ENCODE data around the gene SNAPC4. TPM values are rescaled to one million over a fixed set of nuclear protein-coding genes. Genes with fewer than 3 reads are reported as not detected.
"Not testable (repeated sequence)": the region's sequence is repeated elsewhere in the genome, so short reads cannot be mapped to it uniquely, and the experiment has no call there.

Gene SNAPC4
- total RNA-seq, 2 donors from 2014 or later, result 12.5 to 16.7 TPM

DNA sequence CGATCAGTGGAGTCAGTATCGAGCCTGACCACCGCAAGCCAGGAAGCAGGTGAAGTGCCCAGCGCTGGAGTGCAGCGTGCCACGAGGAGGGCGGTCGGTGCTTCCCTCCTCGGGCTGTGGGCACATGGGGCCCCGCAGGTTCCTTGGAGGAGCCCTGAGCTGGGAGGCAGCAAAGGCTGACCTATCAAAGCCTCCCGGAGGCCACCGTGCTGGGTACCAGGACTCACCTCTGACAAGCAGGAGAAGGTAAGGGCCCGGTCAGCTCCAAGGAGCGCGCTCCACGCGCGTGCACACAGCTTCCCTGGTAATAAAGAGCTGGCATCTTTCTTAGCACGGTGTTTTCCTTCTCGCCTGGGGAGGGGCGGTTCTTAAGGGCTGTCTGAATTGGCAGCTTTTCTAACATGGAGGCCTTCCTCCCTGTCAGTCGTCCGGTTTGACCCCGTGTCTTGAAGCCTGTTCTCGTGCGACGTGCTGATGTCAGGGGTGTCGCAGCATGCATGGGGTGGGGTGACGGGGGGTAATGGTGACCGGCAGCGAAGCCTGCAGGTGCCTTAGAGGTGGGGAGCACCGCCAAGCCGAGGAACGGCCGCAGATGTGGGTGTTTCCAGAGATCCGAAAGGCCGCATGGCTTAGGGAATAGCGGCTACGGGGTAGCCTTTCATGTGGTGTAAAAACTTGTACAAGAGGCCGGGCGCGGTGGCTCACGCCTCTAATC is 23.6 kb upstream of the SNAPC4 start:
- Mint-ChIP-seq H3K9me3 (no peaks in the 10 kb centered on the region), H3K27ac (no peak overlapping the region), H3K36me3 (peaks cover 8 to 9% of the 10 kb centered on the region in 2 donors)
- ATAC-seq (no peak), DNase-seq (ENCODE audit: low spot score in 2 of 2) (no peak)

DNA sequence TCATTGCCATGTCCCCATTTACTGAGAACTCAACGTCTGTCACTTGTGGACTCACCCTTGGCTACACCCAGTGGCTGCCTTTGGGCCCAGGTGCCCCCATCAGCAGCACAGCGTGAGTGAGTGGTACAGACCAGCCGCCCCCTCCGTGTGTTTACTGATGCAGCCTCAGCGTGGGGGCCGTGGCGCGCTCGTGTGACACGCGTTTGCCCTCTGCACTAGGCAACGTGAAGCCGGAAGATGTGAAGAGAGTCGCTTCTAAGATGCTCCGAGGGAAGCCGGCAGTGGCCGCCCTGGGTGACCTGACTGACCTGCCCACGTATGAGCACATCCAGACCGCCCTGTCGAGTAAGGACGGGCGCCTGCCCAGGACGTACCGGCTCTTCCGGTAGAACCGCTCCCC is 22.9 kb upstream of the SNAPC4 start:
- Mint-ChIP-seq H3K9me3 (no peaks in the 10 kb centered on the region), H3K36me3 (peaks cover 10% of the 10 kb centered on the region in 2 donors), H3K27ac (no peak overlapping the region)
- no peak for DNase-seq (ENCODE audit: low spot score in 2 of 2)
- no peak for ATAC-seq

DNA sequence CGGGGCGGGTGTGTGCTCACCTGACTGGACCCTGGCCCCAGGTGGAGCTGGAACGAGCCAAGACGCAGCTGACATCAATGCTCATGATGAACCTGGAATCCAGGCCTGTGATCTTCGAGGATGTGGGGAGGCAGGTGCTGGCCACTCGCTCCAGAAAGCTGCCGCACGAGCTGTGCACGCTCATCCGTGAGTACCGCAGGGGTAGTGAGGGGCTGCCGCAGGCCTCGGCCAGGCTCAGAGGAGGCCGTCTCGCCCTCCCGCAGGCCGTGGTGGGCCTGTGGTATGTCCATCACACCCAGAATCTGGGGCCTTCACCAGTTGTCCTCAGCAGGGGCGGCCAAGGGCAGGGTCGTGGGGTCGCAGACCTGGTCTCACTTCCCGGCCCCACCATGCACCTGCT is 21.8 kb upstream of the SNAPC4 start:
- ATAC-seq (no peak), DNase-seq (ENCODE audit: low spot score in 2 of 2) (no peak)
- peaks cover 13 to 14% of the 10 kb centered on the region in 2 donors for H3K36me3 Mint-ChIP-seq
- no peak overlapping the region for H3K27ac Mint-ChIP-seq
- no peaks in the 10 kb centered on the region for H3K9me3 Mint-ChIP-seq

DNA sequence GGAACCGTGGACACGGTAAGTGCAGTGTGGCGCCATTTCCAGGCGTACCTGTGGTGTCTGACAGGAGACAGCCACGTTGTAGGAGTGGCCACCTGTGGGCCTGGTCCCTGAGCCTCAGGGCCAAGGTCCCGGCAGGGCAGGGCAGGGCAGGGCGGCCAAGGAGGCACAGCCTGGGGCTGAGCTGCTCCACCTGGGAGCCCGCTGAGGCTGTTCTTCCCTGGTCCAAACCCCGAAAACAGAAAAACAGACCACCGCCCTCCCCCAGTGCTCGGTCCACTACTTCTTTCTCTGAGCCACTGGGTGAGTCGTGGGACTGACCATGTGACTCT is 19.1 kb upstream of the SNAPC4 start:
- Mint-ChIP-seq H3K9me3 (no peaks in the 10 kb centered on the region), H3K27ac (no peak overlapping the region), H3K36me3 (peaks cover 18 to 20% of the 10 kb centered on the region in 2 donors)
- DNase-seq (ENCODE audit: low spot score in 2 of 2) (no peak), ATAC-seq (no peak)

DNA sequence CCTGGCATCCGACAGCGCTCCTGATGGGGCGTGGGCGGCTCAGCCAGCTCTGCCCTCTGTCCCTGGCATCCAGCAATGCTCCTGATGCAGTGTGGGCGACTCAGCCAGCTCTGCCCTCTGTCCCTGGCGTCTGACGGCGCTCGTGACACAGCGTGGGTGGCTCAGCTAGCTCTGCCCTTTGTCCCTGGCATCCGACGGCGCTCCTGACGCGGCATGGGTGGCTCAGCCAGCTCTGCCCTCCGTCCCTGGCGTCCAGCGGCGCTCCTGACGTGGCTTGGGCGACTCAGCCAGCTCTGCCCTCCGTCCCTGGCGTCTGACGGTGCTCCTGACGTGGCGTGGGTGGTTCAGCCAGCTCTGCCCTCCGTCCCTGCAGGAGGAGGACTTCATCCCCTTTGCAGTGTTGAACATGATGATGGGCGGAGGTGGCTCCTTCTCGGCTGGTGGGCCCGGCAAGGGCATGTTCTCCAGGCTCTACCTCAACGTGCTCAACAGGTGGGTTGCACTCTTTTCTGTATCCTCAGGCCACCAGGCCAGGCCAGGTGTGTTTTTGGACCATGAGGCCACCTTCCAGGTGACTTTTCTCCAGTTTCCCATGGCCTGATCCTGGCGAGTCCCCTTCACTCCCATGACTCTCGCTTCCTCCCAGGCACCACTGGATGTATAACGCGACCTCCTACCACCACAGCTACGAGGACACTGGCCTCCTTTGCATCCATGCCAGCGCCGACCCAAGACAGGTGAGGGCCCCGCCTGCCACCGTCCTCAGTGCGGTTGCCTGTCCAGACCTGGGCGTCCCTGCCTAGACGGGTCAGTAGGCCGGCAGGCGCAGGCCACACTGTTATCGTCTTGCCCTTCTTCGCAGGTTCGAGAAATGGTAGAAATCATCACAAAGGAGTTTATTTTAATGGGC is 18.5 kb upstream of the SNAPC4 start:
- ATAC-seq, result no peak
- Mint-ChIP-seq H3K36me3 (peaks cover 18 to 20% of the 10 kb centered on the region in 2 donors), H3K9me3 (no peaks in the 10 kb centered on the region), H3K27ac (peak overlapping the region in 1 of 2 donors; percentile 65)
- no peak for DNase-seq (ENCODE audit: low spot score in 2 of 2)

DNA sequence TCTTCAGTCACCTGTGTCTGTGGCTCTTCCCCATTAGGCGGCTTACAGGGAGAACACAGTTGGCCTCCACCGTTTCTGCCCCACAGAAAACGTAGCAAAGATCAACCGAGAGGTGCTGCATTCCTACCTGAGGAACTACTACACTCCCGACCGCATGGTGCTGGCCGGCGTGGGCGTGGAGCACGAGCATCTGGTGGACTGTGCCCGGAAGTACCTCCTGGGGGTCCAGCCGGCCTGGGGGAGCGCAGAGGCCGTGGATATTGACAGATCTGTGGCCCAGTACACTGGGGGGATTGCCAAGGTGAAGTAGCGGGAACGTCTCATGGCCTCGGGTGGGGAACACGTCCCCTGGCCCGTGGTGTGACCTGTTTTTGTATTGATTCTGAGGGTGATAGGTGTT is 16.9 kb upstream of the SNAPC4 start:
- ATAC-seq, result no peak
- no peak for DNase-seq (ENCODE audit: low spot score in 2 of 2)

DNA sequence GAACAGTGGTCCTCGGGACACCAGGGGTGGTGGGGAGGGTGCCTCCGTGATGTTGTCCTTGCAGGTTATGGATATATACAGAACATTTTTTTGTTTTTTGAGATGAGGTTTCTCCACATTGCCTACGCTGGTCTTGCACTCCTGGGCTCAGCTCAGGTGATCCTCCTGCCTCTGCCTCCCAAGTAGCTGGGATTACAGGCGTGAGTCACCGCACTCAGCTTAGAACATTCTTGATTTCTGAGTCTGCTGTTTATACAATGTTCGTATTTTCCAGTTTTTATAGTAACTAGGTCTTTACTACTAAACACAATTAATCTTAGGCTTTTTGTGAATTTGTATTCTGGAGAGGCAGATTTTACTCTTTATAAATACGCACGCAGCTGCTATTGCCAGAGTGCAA is 16.5 kb upstream of the SNAPC4 start:
- Mint-ChIP-seq H3K27ac (no peak overlapping the region), H3K36me3 (peaks cover 19 to 21% of the 10 kb centered on the region in 2 donors), H3K9me3 (no peaks in the 10 kb centered on the region)
- no peak for ATAC-seq
- no peak for DNase-seq (ENCODE audit: low spot score in 2 of 2)

More for the DNA sequence above, 16.9 kb upstream of the SNAPC4 start:
- no peak overlapping the region for H3K27ac Mint-ChIP-seq
- peaks cover 16 to 19% of the 10 kb centered on the region in 2 donors for H3K36me3 Mint-ChIP-seq
- no peaks in the 10 kb centered on the region for H3K9me3 Mint-ChIP-seq

DNA sequence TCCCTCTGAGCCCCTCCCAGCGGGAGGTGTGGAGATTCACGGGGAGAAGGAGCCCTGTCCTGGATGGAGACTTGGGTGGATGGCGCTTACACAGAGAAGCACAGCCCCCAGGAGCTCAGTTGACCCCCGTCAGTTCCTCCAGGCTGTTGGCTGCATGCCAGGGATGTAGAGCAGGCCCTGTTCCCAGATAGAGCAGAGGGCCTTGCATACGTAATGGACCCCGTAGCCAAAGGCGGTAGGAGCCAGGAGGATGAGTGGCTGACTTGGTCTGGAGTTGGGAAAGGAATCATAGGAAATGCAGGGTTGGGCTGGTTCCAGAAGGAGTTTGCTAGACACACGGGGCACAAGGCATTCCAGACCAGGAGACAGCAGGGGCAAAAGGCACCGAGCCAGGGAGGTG is 13.0 kb upstream of the SNAPC4 start:
- Mint-ChIP-seq H3K27ac (peak overlapping the region in 1 of 2 donors; percentile 83), H3K36me3 (peaks cover 40 to 44% of the 10 kb centered on the region in 2 donors), H3K9me3 (no peaks in the 10 kb centered on the region)
- ATAC-seq (no peak), DNase-seq (ENCODE audit: low spot score in 2 of 2) (no peak)

DNA sequence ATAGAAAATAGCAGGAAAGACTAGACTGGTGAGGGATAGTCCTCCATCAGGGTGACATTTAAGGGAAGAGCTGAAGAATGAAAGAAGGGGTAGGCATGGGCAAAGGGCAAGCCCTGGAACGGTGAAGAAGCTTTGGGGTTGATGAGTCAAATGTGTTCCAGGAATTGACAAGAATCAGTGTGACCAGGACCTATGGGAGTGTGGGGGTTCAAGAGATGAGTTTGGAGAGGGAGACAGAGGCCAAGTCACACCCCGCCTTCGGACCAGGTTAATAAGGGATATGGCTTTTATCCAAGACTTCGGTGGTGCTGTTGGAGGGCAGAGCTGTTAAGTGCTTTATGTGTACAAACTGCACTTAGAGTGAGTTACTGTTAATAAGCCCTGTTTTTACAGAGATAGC is 11.4 kb upstream of the SNAPC4 start:
- Mint-ChIP-seq H3K36me3 (peaks cover 43 to 50% of the 10 kb centered on the region in 2 donors), H3K27ac (peak overlapping the region; percentile 96 to 98), H3K9me3 (no peaks in the 10 kb centered on the region)
- ATAC-seq, result peak in 1 of 2 donors; percentile 42
- no peak for DNase-seq (ENCODE audit: low spot score in 2 of 2)

DNA sequence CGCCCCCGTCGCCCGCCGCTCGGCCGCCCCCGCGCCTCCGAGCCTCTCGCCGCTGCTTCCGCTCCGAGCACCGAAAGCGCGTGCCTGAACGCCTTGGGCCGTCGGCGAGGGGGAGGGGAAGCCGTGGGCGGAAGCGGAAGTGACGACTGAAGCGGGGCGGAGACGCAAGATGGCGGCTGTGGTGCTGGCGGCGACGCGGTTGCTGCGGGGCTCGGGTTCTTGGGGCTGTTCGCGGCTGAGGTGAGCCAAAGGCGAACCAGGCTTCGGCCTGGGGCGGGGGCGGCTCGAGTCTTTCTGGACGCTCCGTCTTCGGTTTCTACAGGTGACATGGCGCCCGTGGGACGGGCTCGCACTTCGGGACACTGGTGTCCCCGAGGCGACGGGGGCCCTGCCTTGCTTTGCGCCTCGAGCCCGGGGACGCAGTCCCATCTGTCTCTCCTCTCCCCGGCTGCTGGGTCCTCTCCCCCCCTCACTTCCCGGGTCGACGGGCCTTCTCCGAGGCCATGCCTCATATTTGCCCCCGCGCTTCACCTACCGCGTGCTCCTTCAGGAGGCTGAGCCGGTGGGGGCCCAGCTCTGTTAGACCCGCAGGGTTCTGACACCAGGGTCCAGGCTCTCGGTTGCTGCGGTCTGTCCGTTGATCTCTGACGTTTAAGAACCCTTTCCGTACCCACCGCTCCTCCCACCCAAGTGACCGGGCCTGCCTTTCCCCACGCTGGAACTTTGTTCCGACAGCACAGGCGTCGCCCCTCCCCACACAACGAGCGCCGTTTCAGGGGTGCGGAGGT is 10.7 kb upstream of the SNAPC4 start, which contains the start of the genes ENTR1 and PMPCA:
Gene ENTR1, minus strand, starts transcription at position 115 of the 788 bp plus-strand sequence. CDS start 217 bp downstream, outside the sequence.
Gene PMPCA, plus strand, starts transcription at position 159 of the 788 bp plus-strand sequence. Its CDS starts 11 bp downstream, at position 170.
- H3K9me3 Mint-ChIP-seq, result no peaks in the 10 kb centered on the region
- peak within 1 kb of the TSS; percentile 96 to 98 for H3K27ac Mint-ChIP-seq
- peak; percentile 92 to 98 for DNase-seq (ENCODE audit: low spot score in 2 of 2)
- H3K36me3 Mint-ChIP-seq, result peaks cover 40 to 52% of the 10 kb centered on the region in 2 donors
- peak; percentile 81 to 90 for ATAC-seq

DNA sequence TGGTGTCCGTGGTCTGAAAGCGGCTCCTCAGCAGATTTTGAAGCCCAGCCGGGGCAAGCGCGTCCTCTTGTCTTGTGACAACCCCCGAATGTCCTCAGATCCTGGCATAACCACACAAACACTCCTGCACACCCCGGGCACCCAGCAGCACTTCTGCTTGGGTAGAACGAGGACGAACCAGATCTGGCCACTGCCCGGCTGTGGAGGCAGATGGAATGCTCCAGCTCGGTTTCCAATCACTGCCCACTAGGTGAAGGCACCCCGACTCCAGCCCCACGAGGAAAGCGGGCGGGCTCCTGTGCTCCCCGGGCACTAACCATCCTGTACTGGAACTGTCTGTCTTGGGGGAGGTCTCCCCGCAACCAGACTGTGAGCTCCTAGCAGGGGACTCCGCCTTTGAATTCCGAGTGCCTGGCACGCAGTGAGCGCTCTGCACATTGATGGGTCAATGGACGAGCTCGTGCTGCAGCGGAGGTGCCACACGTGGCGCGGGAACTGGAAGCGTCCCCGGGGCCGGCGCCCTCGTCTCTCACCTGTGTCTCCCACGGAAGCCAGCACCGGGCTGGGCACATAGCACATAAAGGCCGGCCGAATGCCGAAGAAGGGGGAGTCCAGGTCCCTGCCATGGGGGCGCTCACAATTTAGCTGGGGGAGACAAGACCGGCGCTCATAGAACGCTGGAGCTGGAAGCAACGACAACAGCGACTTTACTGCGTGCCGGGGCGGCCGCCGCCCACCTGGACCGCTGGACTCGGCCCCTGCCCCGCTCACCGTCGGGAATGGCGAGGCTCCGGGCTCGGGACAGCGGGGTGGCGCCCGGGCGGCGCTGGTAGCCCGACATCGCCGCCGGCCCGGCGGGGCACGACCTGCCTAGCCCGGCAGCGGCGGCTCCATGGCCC is 9.8 kb upstream of the SNAPC4 start:
- peak; percentile 36 to 40 for ATAC-seq
- Mint-ChIP-seq H3K27ac (peak overlapping the region; percentile 96 to 97), H3K36me3 (peaks cover 40 to 61% of the 10 kb centered on the region in 2 donors), H3K9me3 (no peaks in the 10 kb centered on the region)
- peak in 1 of 2 donors; percentile 40 for DNase-seq (ENCODE audit: low spot score in 2 of 2)

DNA sequence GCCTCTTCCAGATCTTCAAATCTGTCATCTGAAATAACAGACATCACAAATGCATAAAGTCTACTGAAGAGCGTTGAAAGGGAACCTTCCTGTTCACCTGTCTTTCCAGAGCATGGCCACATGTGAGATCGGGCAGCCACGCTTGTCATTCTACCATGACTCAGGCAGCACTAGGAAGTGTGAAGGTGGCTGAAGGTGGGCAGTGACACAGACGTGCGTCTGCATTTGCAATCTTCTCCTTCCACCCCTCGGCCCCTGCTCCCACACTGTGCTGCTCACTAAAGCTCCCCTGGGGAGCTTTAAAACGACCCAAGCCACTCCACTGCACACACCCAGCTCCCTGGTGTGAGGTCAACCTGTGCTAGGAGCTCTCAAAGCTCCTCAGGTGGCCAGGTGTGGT is 7.9 kb upstream of the SNAPC4 start:
- H3K9me3 Mint-ChIP-seq, result no peaks in the 10 kb centered on the region
- ATAC-seq (no peak), DNase-seq (ENCODE audit: low spot score in 2 of 2) (no peak)
- H3K27ac Mint-ChIP-seq, result peak overlapping the region in 1 of 2 donors; percentile 96
- H3K36me3 Mint-ChIP-seq, result peaks cover 40 to 62% of the 10 kb centered on the region in 2 donors

DNA sequence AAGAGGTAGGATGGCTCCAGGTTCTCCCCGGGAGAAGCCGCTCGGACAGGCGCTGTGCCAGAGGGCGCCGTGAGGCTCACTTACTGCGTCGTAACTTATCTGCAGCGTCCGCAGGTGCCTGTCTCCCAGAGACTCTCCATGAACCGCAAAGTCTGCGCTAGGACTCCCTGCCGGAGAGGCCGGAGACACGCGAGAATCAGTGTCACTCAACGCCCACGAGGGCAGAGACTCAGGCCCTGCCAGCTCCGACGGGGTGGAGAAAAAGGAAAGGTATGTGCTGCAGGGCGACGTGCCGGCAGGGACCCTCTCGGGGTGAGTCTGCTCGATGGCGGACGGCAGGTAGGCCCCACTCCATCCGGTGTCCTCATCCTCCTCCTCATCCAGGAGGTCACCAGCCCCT is 7.1 kb upstream of the SNAPC4 start:
- not testable (repeated sequence) for ATAC-seq; H3K9me3 Mint-ChIP-seq; DNase-seq (ENCODE audit: low spot score in 2 of 2); H3K27ac Mint-ChIP-seq
- H3K36me3 Mint-ChIP-seq, result peaks cover 40 to 65% of the 10 kb centered on the region in 2 donors

DNA sequence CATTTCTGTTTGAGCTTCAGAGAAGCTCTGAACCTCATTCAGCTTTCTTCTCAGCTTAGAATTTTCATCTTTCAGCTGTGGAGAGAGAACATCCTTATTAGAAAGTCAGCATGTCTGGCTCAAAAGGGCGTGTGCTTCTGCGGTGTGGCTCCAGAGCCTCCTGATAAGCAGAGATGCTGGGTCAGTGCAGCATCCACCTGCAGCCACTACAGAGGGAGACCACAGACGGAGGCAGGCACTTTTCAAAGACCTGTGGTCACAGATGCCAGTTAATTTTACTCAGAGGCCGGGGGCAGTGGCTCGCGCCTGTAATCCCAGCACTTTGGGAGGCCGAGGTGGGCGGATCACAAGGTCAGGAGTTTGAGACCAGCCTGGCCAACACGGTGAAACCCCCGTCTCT is 5.9 kb upstream of the SNAPC4 start:
- H3K27ac Mint-ChIP-seq; DNase-seq (ENCODE audit: low spot score in 2 of 2); ATAC-seq; H3K9me3 Mint-ChIP-seq: not testable (repeated sequence)
- peaks cover 31 to 65% of the 10 kb centered on the region in 2 donors for H3K36me3 Mint-ChIP-seq

DNA sequence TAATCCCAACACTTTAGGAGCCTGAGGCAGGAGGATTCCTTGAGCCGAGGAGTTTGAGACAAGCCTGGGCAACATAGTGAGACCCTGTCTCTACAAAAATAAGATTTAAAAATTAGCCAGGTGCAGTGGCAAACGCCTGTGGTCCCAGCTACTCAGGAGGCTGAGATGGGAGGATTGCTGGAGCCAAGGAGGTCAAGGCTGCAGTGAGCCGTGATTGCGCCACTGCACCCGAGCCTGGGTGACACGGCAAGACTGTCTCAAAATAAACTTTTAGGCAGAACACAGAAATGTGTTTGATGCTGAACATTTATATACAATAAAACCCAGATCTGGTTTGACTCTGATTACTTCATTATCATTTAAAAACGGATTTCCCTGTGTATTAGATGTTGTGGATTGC is 5.5 kb upstream of the SNAPC4 start:
- Mint-ChIP-seq H3K36me3 (peaks cover 28 to 61% of the 10 kb centered on the region in 2 donors), H3K27ac (peak overlapping the region; percentile 93 to 94), H3K9me3 (no peaks in the 10 kb centered on the region)
- ATAC-seq (no peak), DNase-seq (ENCODE audit: low spot score in 2 of 2) (no peak)

DNA sequence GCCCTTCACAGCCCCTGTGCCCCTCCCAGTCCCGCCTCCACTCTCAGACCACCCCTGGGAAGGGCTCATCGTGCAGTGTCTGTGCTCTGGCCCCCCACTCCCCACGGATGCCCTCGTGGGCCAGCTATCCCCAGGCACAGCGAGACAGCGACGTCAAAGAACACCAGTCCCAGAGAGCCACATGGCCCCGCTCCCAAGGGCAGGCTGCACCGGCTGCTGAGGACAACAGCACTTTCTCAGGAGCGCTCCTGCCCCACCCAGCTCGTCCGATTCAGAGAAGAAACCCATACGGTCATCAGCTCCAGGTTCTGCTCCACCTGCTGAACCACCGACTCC is 4.8 kb upstream of the SNAPC4 start:
- DNase-seq (ENCODE audit: low spot score in 2 of 2), result no peak
- peak overlapping the region; percentile 93 to 94 for H3K27ac Mint-ChIP-seq
- H3K9me3 Mint-ChIP-seq, result no peaks in the 10 kb centered on the region
- no peak for ATAC-seq
- peaks cover 24 to 57% of the 10 kb centered on the region in 2 donors for H3K36me3 Mint-ChIP-seq

Measured in activated naive CD4-positive, alpha-beta T cell treated with anti-CD3 and anti-CD28 coated beads, Interleukin-2, amount 50 U/mL, for 72 hours (primary cell).